Kidney tubule cell (primary cell): Measurements from ENCODE around the gene PLP2.

ENCODE experiments used
- DNase-seq: peaks from one replicate; pipeline ENCODE4 v3.0.0-alpha.2; 2018; ENCODE audit warnings: low spot score

PLP2 gene

GRCh38 chrX:49209434-49210251 lies 37.9 kb downstream of the PLP2 start:
- no peak for DNase-seq

DNA sequence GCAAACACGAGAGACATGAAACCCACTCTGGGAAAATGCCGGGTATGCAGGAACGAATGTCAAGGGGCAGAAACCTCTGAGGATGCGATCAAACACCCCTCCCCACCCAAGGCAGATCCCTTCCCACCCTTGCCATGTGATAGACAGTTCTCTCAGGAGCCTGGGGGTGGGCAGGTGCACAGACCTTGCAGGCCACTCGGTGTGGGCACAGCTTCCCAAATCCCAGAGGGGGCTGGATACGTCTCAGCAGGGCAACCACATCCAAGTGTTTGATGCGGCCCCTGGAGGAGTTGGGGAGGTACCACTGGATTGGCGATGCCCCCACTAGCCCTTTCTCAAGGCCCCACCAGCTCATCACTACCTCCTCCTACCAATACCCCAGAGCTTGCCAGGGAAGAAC lies 38.7 kb downstream of the PLP2 start:
- DNase-seq, result no peak

DNA sequence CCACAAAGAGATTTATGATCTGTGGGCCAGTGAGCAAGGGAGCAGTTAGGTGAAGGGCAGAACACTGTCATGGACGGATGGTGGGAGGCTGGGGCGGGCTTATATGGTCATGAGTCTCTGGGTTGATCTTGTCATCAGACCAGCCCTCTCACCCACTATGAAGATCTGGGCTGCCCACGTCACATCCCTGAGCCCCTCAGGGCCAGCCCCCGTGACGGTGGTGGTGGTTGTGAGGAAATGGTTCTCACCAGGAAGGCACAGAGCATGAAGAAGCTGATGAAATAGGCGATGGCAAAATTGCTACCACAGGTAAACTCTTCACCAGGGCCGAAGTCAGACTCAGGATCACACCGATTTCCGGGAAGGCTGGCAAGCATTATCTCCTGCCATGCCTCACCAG lies 39.4 kb downstream of the PLP2 start:
- no peak for DNase-seq

DNA sequence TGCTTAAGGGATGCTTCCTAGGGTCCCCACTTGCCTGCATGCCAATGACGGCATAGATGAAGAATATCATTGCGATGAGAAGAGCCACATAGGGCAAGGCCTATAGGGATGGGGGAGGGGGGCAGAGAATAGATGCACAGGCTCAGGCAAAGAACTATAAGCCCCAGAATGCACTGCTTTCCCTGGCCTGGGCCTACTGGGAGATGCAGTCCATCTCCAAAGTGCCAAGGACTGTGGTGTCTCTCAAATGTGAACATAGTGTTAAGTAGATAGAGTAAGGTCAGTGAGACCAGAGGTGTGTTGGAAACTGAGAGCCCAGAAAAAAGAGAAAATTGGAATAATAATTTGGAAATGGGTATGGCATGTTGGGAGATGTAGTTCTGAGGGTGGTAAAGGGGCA lies 40.5 kb downstream of the PLP2 start:
- DNase-seq, result no peak

- no peak for DNase-seq
Measured at GRCh38 chrX:49212861-49213260, 41.2 kb downstream of the PLP2 start.

DNA sequence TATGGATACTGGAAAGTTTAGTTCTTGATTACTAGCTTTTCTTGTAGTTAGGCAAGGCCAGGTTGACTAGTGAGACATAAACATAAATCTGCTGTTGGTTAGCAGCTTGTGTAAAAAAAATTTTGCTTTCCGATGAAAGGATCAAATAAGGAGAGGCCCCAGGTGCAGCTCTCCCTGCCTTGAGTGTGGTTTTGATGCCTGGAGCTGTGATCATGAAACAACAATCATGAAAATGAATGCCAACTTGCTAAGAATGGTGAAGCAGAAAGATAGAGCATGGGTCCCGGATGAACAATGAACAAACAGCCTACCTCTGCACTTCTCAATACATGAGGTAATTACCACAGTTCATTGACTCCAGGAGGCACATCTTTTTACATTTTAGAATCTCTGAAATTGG lies 42.7 kb downstream of the PLP2 start:
- DNase-seq, result no peak

GRCh38 chrX:49214996-49215526 lies 43.4 kb downstream of the PLP2 start:
- no peak for DNase-seq

DNA sequence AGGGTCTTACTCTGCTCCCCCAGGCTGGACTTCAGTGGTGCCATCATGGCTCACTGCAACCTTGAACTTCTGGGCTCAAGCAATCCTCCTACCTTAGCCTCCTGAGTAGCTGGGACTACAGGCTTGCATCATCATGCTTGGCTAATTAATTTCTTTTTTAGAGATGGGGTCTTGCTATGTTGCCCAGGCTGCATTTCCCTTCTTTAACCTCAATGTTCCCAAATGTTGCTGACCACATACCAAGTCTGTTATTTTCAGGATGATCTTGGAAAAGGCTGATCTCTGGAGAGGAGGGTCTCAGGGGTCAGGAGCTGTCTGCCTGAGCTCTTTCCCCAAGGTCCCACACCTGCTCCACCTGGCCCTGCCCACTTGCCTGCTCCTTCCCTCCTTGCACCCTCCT lies 48.4 kb downstream of the PLP2 start:
- no peak for DNase-seq

GRCh38 chrX:49221868-49222267 lies 50.2 kb downstream of the PLP2 start:
- DNase-seq, result no peak
